ENCODE results near the gene AXIN2.
"Not testable (repeated sequence)": the region's sequence is repeated elsewhere in the genome, so short reads cannot be mapped to it uniquely, and the experiment has no call there.

AXIN2 gene

GRCh38 chr17:65485388-65486299, 75.8 kb downstream of the AXIN2 start:
- peak in 5 of 58 donors; percentile 6 to 45 (median 14) for DNase-seq

GRCh38 chr17:65484405-65484804, 77.0 kb downstream of the AXIN2 start:
- not testable (repeated sequence) for DNase-seq

- DNase-seq = no peak
These were observed 78.0 kb downstream of the AXIN2 start for GRCh38 chr17:65483438-65483837.

GRCh38 chr17:65482201-65482600, 79.2 kb downstream of the AXIN2 start:
- no peak for DNase-seq

GRCh38 chr17:65479282-65479681, 82.2 kb downstream of the AXIN2 start:
- no peak for DNase-seq

All from anterior cingulate cortex (tissue), 58 donors.